ENCODE results near the gene TAGLN2.

Gene TAGLN2

DNA sequence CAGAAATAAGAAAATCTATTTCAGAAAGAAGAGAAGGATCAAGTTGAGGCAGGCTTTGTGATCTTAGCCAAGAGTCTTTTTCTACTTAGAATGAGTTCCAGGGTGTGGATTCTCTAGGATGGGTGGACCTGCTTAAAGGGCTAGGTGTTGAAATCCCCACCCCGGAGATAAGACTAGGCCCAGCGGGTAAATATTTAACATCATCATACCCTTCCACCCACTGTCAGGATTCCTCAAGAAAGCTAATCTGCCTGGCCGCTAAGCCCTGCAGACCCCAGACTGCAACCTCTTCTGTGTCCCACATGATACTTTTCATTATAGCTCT is 14.3 kb upstream of the TAGLN2 start:
- H3K36me3 ChIP-seq (ENCODE audit: control insufficient read depth in 4 of 4, insufficient read depth in 4 of 4, low read length in 3 of 4): no peaks in the 10 kb centered on the region
- CTCF ChIA-PET: interaction anchor here (0.8 to 9.8 kb wide), 15 partner anchors 9 to 146 kb away, joined by 3 to 108 read pairs (median 6); partner anchors contain the start of genes KCNJ9, SLAMF9 and TAGLN2
- H3K27ac ChIP-seq (ENCODE audit: insufficient read depth in 1 of 2, low read depth in 1 of 2, low read length in 2 of 2, poor library complexity in 1 of 2, severe bottlenecking in 2 of 2): no peak overlapping the region
- no peak overlapping the region for H3K4me3 ChIP-seq (ENCODE audit: control insufficient read depth in 1 of 7, extremely low read depth in 1 of 7, insufficient read depth in 4 of 7, low read depth in 2 of 7, low read length in 6 of 7)
- H3K9me3 ChIP-seq (ENCODE audit: control extremely low read depth in 1 of 5, control insufficient read depth in 4 of 5, insufficient read depth in 2 of 5, low read depth in 1 of 5, low read length in 4 of 5): no peaks in the 10 kb centered on the region
- peaks cover 8 to 44% (median 23%) of the 10 kb centered on the region in 4 experiments for H3K4me1 ChIP-seq (ENCODE audit: control extremely low read depth in 1 of 4, control insufficient read depth in 4 of 4, insufficient read depth in 4 of 4, low read length in 3 of 4)
- WGBS (ENCODE audit: insufficient coverage): no CpG with 5 or more reads among the region's 3 CpGs
- H3K27me3 ChIP-seq (replicated peaks in 2 of 5; ENCODE audit: control insufficient read depth in 4 of 5, insufficient read depth in 5 of 5, low read length in 4 of 5): peaks cover 0 to 5% (median 0%) of the 10 kb centered on the region in 5 experiments
- POLR2A ChIA-PET: no interaction called here
- DNase-seq: no peak

- peaks cover 0 to 5% (median 0%) of the 10 kb centered on the region in 5 experiments for H3K27me3 ChIP-seq (replicated peaks in 2 of 5; ENCODE audit: control insufficient read depth in 4 of 5, insufficient read depth in 5 of 5, low read length in 4 of 5)
- peaks cover 8 to 43% (median 23%) of the 10 kb centered on the region in 4 experiments for H3K4me1 ChIP-seq (ENCODE audit: control extremely low read depth in 1 of 4, control insufficient read depth in 4 of 4, insufficient read depth in 4 of 4, low read length in 3 of 4)
These were observed 13.8 kb upstream of the TAGLN2 start for GRCh38 chr1:159938905-159939677.

GRCh38 chr1:159938211-159938852 is 13.0 kb upstream of the TAGLN2 start:
- CTCF ChIA-PET: interaction anchor here (0.9 to 9.8 kb wide), 13 partner anchors 8 to 106 kb away, joined by 3 to 108 read pairs (median 5); partner anchors contain the start of genes SLAMF9 and TAGLN2
- peak overlapping the region in 2 of 7 experiments; percentile 74 to 76 for H3K4me3 ChIP-seq (ENCODE audit: control insufficient read depth in 1 of 7, extremely low read depth in 1 of 7, insufficient read depth in 4 of 7, low read depth in 2 of 7, low read length in 6 of 7)
- DNase-seq: peak in 1 of 3 donors; percentile 15
- H3K4me1 ChIP-seq (ENCODE audit: control extremely low read depth in 1 of 4, control insufficient read depth in 4 of 4, insufficient read depth in 4 of 4, low read length in 3 of 4): peaks cover 8 to 43% (median 23%) of the 10 kb centered on the region in 4 experiments
- 74% methylated on average over 4 of the region's 7 CpGs for WGBS (ENCODE audit: insufficient coverage)
- POLR2A ChIA-PET: no interaction called here
- H3K27ac ChIP-seq (ENCODE audit: insufficient read depth in 1 of 2, low read depth in 1 of 2, low read length in 2 of 2, poor library complexity in 1 of 2, severe bottlenecking in 2 of 2): no peak overlapping the region
- H3K9me3 ChIP-seq (ENCODE audit: control extremely low read depth in 1 of 5, control insufficient read depth in 4 of 5, insufficient read depth in 2 of 5, low read depth in 1 of 5, low read length in 4 of 5): no peaks in the 10 kb centered on the region
- H3K27me3 ChIP-seq (replicated peaks in 2 of 5; ENCODE audit: control insufficient read depth in 4 of 5, insufficient read depth in 5 of 5, low read length in 4 of 5): no peaks in the 10 kb centered on the region
- H3K36me3 ChIP-seq (ENCODE audit: control insufficient read depth in 4 of 4, insufficient read depth in 4 of 4, low read length in 3 of 4): peaks cover 0 to 2% (median 0%) of the 10 kb centered on the region in 4 experiments

More at GRCh38 chr1:159938905-159939677, 13.8 kb upstream of the TAGLN2 start:
- Histone ChIP-seq H3K4me3 (ENCODE audit: control insufficient read depth in 1 of 7, extremely low read depth in 1 of 7, insufficient read depth in 4 of 7, low read depth in 2 of 7, low read length in 6 of 7) (no peak overlapping the region), H3K9me3 (ENCODE audit: control extremely low read depth in 1 of 5, control insufficient read depth in 4 of 5, insufficient read depth in 2 of 5, low read depth in 1 of 5, low read length in 4 of 5) (no peaks in the 10 kb centered on the region), H3K36me3 (ENCODE audit: control insufficient read depth in 4 of 4, insufficient read depth in 4 of 4, low read length in 3 of 4) (peaks cover 0 to 2% (median 0%) of the 10 kb centered on the region in 4 experiments), H3K27ac (ENCODE audit: insufficient read depth in 1 of 2, low read depth in 1 of 2, low read length in 2 of 2, poor library complexity in 1 of 2, severe bottlenecking in 2 of 2) (no peak overlapping the region)
- POLR2A ChIA-PET: no interaction called here
- CTCF ChIA-PET: interaction anchor here (0.8 to 9.8 kb wide), 18 partner anchors 9 to 146 kb away, joined by 3 to 108 read pairs (median 5); partner anchors contain the start of genes KCNJ9, SLAMF9 and TAGLN2
- no peak for DNase-seq
- 93% methylated on average over 6 of the region's 6 CpGs for WGBS (ENCODE audit: insufficient coverage)

GRCh38 chr1:159937054-159937750 is 11.9 kb upstream of the TAGLN2 start:
- Histone ChIP-seq H3K9me3 (ENCODE audit: control extremely low read depth in 1 of 5, control insufficient read depth in 4 of 5, insufficient read depth in 2 of 5, low read depth in 1 of 5, low read length in 4 of 5) (no peaks in the 10 kb centered on the region), H3K27me3 (replicated peaks in 2 of 5; ENCODE audit: control insufficient read depth in 4 of 5, insufficient read depth in 5 of 5, low read length in 4 of 5) (no peaks in the 10 kb centered on the region), H3K4me1 (ENCODE audit: control extremely low read depth in 1 of 4, control insufficient read depth in 4 of 4, insufficient read depth in 4 of 4, low read length in 3 of 4) (peaks cover 8 to 43% (median 23%) of the 10 kb centered on the region in 4 experiments), H3K36me3 (ENCODE audit: control insufficient read depth in 4 of 4, insufficient read depth in 4 of 4, low read length in 3 of 4) (peaks cover 0 to 2% (median 0%) of the 10 kb centered on the region in 4 experiments), H3K27ac (ENCODE audit: insufficient read depth in 1 of 2, low read depth in 1 of 2, low read length in 2 of 2, poor library complexity in 1 of 2, severe bottlenecking in 2 of 2) (no peak overlapping the region), H3K4me3 (ENCODE audit: control insufficient read depth in 1 of 7, extremely low read depth in 1 of 7, insufficient read depth in 4 of 7, low read depth in 2 of 7, low read length in 6 of 7) (peak overlapping the region in 2 of 7 experiments; percentile 74 to 76)
- ChIA-PET CTCF (interaction anchor here (1.2 to 9.8 kb wide), 10 partner anchors 10 to 148 kb away, joined by 3 to 108 read pairs (median 9); partner anchors contain the start of genes SLAMF9 and TAGLN2), POLR2A (no interaction called here)
- DNase-seq: peak in 1 of 3 donors; percentile 41
- WGBS (ENCODE audit: insufficient coverage): 7% methylated on average over 3 of the region's 4 CpGs

DNA sequence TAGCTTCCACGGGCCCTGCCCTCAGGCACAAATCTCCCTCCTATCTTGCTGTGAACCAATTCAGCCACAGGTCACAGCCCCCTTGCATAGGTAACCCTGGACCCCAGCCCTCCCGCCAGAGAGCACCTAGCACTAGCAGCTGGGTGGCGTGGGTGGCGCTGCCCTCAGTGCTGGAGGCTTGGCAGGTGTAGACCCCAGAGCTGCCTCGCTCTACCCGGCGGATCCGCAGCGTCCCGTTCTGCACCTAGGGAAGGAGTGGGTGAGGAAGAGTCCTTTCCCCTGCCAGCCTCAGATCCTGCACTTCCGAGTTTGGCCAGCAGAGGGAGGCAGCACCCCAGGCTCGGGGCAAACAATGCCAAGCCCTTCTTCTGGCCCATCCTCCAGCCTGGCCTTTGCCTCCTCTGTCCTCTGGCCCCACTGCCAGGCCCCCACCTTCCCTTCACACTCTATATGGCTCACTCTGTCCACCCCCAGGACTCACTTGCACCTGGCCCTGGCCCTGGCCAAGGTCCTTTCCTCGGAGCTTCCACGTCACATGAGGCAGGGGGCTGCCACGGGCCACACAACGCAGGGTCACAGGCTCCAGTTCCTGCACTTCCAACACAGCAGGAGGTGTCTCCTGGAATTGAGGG is 11.1 kb upstream of the TAGLN2 start:
- POLR2A ChIA-PET: interaction anchor here (1.6 kb wide), 1 partner anchor 11 kb away, joined by 7 read pairs; the partner anchor contains the start of gene TAGLN2
- 30% methylated on average over 13 of the region's 16 CpGs for WGBS (ENCODE audit: insufficient coverage)

GRCh38 chr1:159935719-159936272 is 10.5 kb upstream of the TAGLN2 start:
- CTCF ChIA-PET: interaction anchor here (0.6 to 9.8 kb wide), 20 partner anchors 9 to 145 kb away, joined by 3 to 108 read pairs (median 6); partner anchors contain the start of genes KCNJ9, SLAMF9 and TAGLN2
- 44% methylated on average over 3 of the region's 4 CpGs for WGBS (ENCODE audit: insufficient coverage)
- POLR2A ChIA-PET: interaction anchor here (1.6 kb wide), 1 partner anchor 11 kb away, joined by 7 read pairs; the partner anchor contains the start of gene TAGLN2

More for the DNA sequence above, 11.1 kb upstream of the TAGLN2 start:
- CTCF ChIA-PET: interaction anchor here (0.6 to 9.8 kb wide), 19 partner anchors 9 to 149 kb away, joined by 3 to 108 read pairs (median 6); partner anchors contain the start of genes KCNJ9, SLAMF9 and TAGLN2
- no peaks in the 10 kb centered on the region for H3K9me3 ChIP-seq (ENCODE audit: control extremely low read depth in 1 of 5, control insufficient read depth in 4 of 5, insufficient read depth in 2 of 5, low read depth in 1 of 5, low read length in 4 of 5)
- no peaks in the 10 kb centered on the region for H3K27me3 ChIP-seq (replicated peaks in 2 of 5; ENCODE audit: control insufficient read depth in 4 of 5, insufficient read depth in 5 of 5, low read length in 4 of 5)
- H3K4me1 ChIP-seq (ENCODE audit: control extremely low read depth in 1 of 4, control insufficient read depth in 4 of 4, insufficient read depth in 4 of 4, low read length in 3 of 4): peaks cover 8 to 37% (median 23%) of the 10 kb centered on the region in 4 experiments
- H3K27ac ChIP-seq (ENCODE audit: insufficient read depth in 1 of 2, low read depth in 1 of 2, low read length in 2 of 2, poor library complexity in 1 of 2, severe bottlenecking in 2 of 2): no peak overlapping the region
- peak; percentile 56 to 74 (median 66) for DNase-seq
- peak overlapping the region in 1 of 7 experiments; percentile 74 for H3K4me3 ChIP-seq (ENCODE audit: control insufficient read depth in 1 of 7, extremely low read depth in 1 of 7, insufficient read depth in 4 of 7, low read depth in 2 of 7, low read length in 6 of 7)
- H3K36me3 ChIP-seq (ENCODE audit: control insufficient read depth in 4 of 4, insufficient read depth in 4 of 4, low read length in 3 of 4): peaks cover 0 to 2% (median 0%) of the 10 kb centered on the region in 4 experiments

More at GRCh38 chr1:159935719-159936272, 10.5 kb upstream of the TAGLN2 start:
- Histone ChIP-seq H3K27me3 (replicated peaks in 2 of 5; ENCODE audit: control insufficient read depth in 4 of 5, insufficient read depth in 5 of 5, low read length in 4 of 5) (no peaks in the 10 kb centered on the region), H3K36me3 (ENCODE audit: control insufficient read depth in 4 of 4, insufficient read depth in 4 of 4, low read length in 3 of 4) (peaks cover 0 to 2% (median 0%) of the 10 kb centered on the region in 4 experiments), H3K4me1 (ENCODE audit: control extremely low read depth in 1 of 4, control insufficient read depth in 4 of 4, insufficient read depth in 4 of 4, low read length in 3 of 4) (peaks cover 8 to 31% (median 23%) of the 10 kb centered on the region in 4 experiments), H3K4me3 (ENCODE audit: control insufficient read depth in 1 of 7, extremely low read depth in 1 of 7, insufficient read depth in 4 of 7, low read depth in 2 of 7, low read length in 6 of 7) (no peak overlapping the region), H3K9me3 (ENCODE audit: control extremely low read depth in 1 of 5, control insufficient read depth in 4 of 5, insufficient read depth in 2 of 5, low read depth in 1 of 5, low read length in 4 of 5) (no peaks in the 10 kb centered on the region), H3K27ac (ENCODE audit: insufficient read depth in 1 of 2, low read depth in 1 of 2, low read length in 2 of 2, poor library complexity in 1 of 2, severe bottlenecking in 2 of 2) (no peak overlapping the region)
- peak in 1 of 3 donors; percentile 45 for DNase-seq
